Heart left ventricle (tissue), 16 donors: ENCODE results near the gene CLCN3. TPM values are rescaled to one million over a fixed set of nuclear protein-coding genes. Genes with fewer than 3 reads are reported as not detected.

Source experiments
- ATAC-seq, 4 donors: fragments of 200-7000 bp; cut with Tn5 transposase; one replicate each; pipeline ENCODE4 v1.9.1; 2020 to 2022; ENCODE audit warnings: moderate library complexity in 4 of 4, mild to moderate bottlenecking in 3 of 4, moderate number of reproducible peaks in 1 of 4
- DNase-seq, 5 donors: peaks; one replicate each; pipeline ENCODE4 v3.0.0-alpha.2; 2020
- H3K27ac ChIP-seq, 12 donors: fragments of 200-600 bp; sonication (generic) in 4 of 12; one replicate each; pipeline versions ENCODE4 v1.5.0 to v1.8.0; 2016 to 2022; ENCODE audit warnings: mild to moderate bottlenecking in 2 of 12
- H3K27me3 ChIP-seq, 9 donors: fragments of 200-600 bp; sonication (generic) in 2 of 9; one replicate each; pipeline versions ENCODE4 v1.5.1 to v1.8.0; 2016 to 2022; ENCODE audit warnings: mild to moderate bottlenecking in 3 of 9
- H3K36me3 ChIP-seq, 9 donors: fragments of 200-600 bp; sonication (generic) in 2 of 9; one replicate each; pipeline versions ENCODE4 v1.5.0 to v1.8.0; 2018 to 2022; ENCODE audit warnings: mild to moderate bottlenecking in 2 of 9
- H3K4me1 ChIP-seq, 12 donors: fragments of 200-600 bp; sonication (generic) in 4 of 12; one replicate each; pipeline versions ENCODE4 v1.5.0 to v1.8.0; 2016 to 2022; ENCODE audit warnings: mild to moderate bottlenecking in 3 of 12
- H3K4me3 ChIP-seq, 12 donors: fragments of 200-600 bp; sonication (generic) in 4 of 12; one replicate each; pipeline versions ENCODE4 v1.5.0 to v1.8.0; 2017 to 2022; ENCODE audit warnings: mild to moderate bottlenecking in 9 of 12, moderate library complexity in 4 of 12
- H3K9me3 ChIP-seq, 12 donors: fragments of 200-600 bp; sonication (generic) in 4 of 12; one replicate each; pipeline versions ENCODE4 v1.5.0 to v1.8.0; 2016 to 2022; ENCODE audit warnings: mild to moderate bottlenecking in 1 of 12
- POLR2A ChIP-seq, 2 donors: fragments of 450-650 bp; IDR thresholded peaks; one replicate each; pipeline ENCODE4 v1.6.1; 2017; ENCODE audit warnings: antibody characterized with exemption in 2 of 2, mild to moderate bottlenecking in 2 of 2, moderate library complexity in 2 of 2
- WGBS, 4 donors: extraction: QIAGEN DNeasy Blood & Tissue Kit in 2 of 4; methylation state at CpG; one replicate each; pipeline versions ENCODE4 v1.1.5 to v1.1.7; 2013 to 2018; 5-methylcytosine and 5-hydroxymethylcytosine counted together
- intact Hi-C, 10 donors: fragments of 100-400 bp; cut with DNase I; formaldehyde crosslinking; loops; one replicate each; pipeline versions ENCODE4 v1.11.1 to v1.14.2; 2022
- polyA plus RNA-seq, 2 donors: library from polyadenylated mRNA; stranded (reverse); fragments of 200-250 nt; gene quantifications; one replicate each; pipeline ENCODE4 v1.2.3, GENCODE V29; 2013
- total RNA-seq, 9 donors: library from RNA; depleted of rRNA in 2 of 9; stranded (reverse); fragments of >200 nt in 2 of 9; fragmentation: NEBNext Ultra II Directional in 3 of 9; extraction: Animal tissue kit (Norgen Biotek cat#: 25700) in 3 of 9; gene quantifications; one replicate each; pipeline versions ENCODE4 v1.1.0 to v1.2.4, GENCODE V29; 2016 to 2023
- TF ChIP-seq, protein P1 (sequence below), 12 donors: fragments of 200-600 bp; sonication (generic) in 4 of 12; IDR thresholded peaks; one replicate each; pipeline versions ENCODE4 v1.5.0 to v1.8.0; 2018 to 2022; ENCODE audit warnings: antibody characterized with exemption in 12 of 12, mild to moderate bottlenecking in 5 of 12
- donor health status: ischemic (EF 13 %, LVEDD 7.1; RV severe dilation, severe dysfunction).
- donor health status: healthy with polysubstance abuse.
- donor health status: DM: no; HTN: yes; CAD: no.
- donor health status: DM: no; HTN: no; CAD: no.
- donor health status: ischemic (EF 25% LVEDD 6.9; RV normal size, moderate dysfunction).
- donor health status: ischemic (EF 25% LVEDD 5.7; RV mildly dilated, moderate dysfunction).
- donor health status: healthy.
- donor health status: DM: yes; HTN: yes; CAD: no.
- donor health status: ischemic (EF 35%, LVEDD 5.7; RV mildly dilated, moderate dysfunction).
- donor health status: nonischemic (EF 11% LVEDD 7.7; RV severe dilation, severe dysfunction).
- donor health status: DM: yes; HTN: yes; CAD: no.
- donor health status: PGD.
- donor health status: ischemic (EF 29% LVEDD 5.4; RV normal size, mild dysfunction).
- donor health status: nonischemic (EF 23%, LVEDD 6.1; RV moderate dilation, normal function).

CLCN3 gene
- total and polyA plus RNA-seq, 11 donors, result 17.4 to 86.2 (median 57.4) TPM

- intact Hi-C loops, result no loop called here
- WGBS, 4 donors, result 93 to 95% (median 94%) methylated on average over 7 of the region's 7 CpGs
- TF ChIP-seq, protein P1, sequence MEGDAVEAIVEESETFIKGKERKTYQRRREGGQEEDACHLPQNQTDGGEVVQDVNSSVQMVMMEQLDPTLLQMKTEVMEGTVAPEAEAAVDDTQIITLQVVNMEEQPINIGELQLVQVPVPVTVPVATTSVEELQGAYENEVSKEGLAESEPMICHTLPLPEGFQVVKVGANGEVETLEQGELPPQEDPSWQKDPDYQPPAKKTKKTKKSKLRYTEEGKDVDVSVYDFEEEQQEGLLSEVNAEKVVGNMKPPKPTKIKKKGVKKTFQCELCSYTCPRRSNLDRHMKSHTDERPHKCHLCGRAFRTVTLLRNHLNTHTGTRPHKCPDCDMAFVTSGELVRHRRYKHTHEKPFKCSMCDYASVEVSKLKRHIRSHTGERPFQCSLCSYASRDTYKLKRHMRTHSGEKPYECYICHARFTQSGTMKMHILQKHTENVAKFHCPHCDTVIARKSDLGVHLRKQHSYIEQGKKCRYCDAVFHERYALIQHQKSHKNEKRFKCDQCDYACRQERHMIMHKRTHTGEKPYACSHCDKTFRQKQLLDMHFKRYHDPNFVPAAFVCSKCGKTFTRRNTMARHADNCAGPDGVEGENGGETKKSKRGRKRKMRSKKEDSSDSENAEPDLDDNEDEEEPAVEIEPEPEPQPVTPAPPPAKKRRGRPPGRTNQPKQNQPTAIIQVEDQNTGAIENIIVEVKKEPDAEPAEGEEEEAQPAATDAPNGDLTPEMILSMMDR (IDR thresholded peaks at IDR 0.05), result no peak
- TF ChIP-seq POLR2A (IDR thresholded peaks at IDR 0.05), result no peak
- no peak overlapping the region for H3K4me3 ChIP-seq
- peaks cover 0 to 38% (median 26%) of the 10 kb centered on the region in 9 donors for H3K36me3 ChIP-seq
- no peak overlapping the region for H3K27ac ChIP-seq
- H3K27me3 ChIP-seq, result no peaks in the 10 kb centered on the region
- H3K9me3 ChIP-seq, result no peaks in the 10 kb centered on the region
- DNase-seq (no peak), ATAC-seq (no peak)
- H3K4me1 ChIP-seq, result peaks cover 0 to 20% (median 6%) of the 10 kb centered on the region in 12 donors
Observed at GRCh38 chr4:169644802-169645201, 24.4 kb downstream of the CLCN3 start.

- no peak for DNase-seq
- WGBS, 4 donors, result 42 to 67% (median 55%) methylated on average over 1 of the region's 1 CpG
Observed at GRCh38 chr4:169645627-169646026, 25.2 kb downstream of the CLCN3 start.

DNA sequence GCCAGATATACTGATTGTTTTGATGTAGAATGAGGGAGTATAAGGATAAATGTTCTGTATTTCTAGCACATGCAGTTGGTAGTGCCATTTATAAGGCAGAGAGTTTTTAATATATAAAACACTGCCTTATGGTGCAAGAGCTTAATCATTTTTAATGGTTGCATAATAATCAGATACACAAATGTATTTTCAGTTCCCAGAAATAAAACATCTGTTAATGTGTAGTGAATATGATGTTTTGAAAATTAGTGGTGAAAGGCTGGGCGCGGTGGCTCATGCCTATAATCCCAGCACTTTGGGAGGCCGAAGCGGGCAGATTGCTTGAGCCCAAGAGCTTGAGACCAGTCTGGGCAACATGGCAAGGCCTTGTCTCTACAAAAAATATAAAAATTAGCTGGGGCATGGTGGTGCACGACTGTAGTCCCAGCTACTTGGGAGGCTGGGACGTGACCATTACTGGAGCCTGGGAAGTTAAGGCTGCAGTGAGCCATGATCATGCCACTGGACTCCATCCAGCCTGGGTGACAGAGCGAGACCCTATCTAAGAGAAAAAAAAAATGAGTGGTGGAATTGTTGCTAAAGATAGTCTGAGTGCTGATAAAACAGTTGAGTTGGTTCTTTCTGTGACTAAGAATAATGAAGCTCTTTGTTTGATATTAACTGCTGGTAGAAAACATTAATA, 29.3 kb downstream of the CLCN3 start:
- ATAC-seq (peak; percentile 82 to 93 (median 91)), DNase-seq (peak; percentile 62 to 82 (median 70))
- Histone ChIP-seq H3K27ac (peak overlapping the region; percentile 47 to 89 (median 80)), H3K36me3 (peaks cover 0 to 12% (median 6%) of the 10 kb centered on the region in 9 donors), H3K27me3 (no peaks in the 10 kb centered on the region), H3K9me3 (no peaks in the 10 kb centered on the region), H3K4me3 (peak overlapping the region in 2 of 12 donors; percentile 7 to 10), H3K4me1 (peaks cover 0 to 34% (median 9%) of the 10 kb centered on the region in 12 donors)
- intact Hi-C loops, result no loop called here
- TF ChIP-seq, protein P1 (IDR thresholded peaks at IDR 0.05), result no peak
- TF ChIP-seq POLR2A (IDR thresholded peaks at IDR 0.05), result no peak
- whole genome bisulfite sequencing, 4 donors, result 64 to 71% (median 68%) methylated on average over 7 of the region's 7 CpGs

More at GRCh38 chr4:169645627-169646026, 25.2 kb downstream of the CLCN3 start:
- TF ChIP-seq, protein P1 (IDR thresholded peaks at IDR 0.05), result no peak
- TF ChIP-seq POLR2A (IDR thresholded peaks at IDR 0.05), result no peak
- Histone ChIP-seq H3K4me3 (no peak overlapping the region), H3K27me3 (no peaks in the 10 kb centered on the region), H3K36me3 (peaks cover 0 to 38% (median 26%) of the 10 kb centered on the region in 9 donors), H3K4me1 (peaks cover 0 to 17% (median 5%) of the 10 kb centered on the region in 12 donors), H3K9me3 (no peaks in the 10 kb centered on the region), H3K27ac (peak overlapping the region in 8 of 12 donors; percentile 8 to 54 (median 31))
- intact Hi-C loops, result no loop called here
- ATAC-seq, result no peak

- intact Hi-C loops, result no loop called here
- Histone ChIP-seq H3K36me3 (peaks cover 0 to 5% (median 0%) of the 10 kb centered on the region in 9 donors), H3K27ac (peak overlapping the region; percentile 37 to 89 (median 80)), H3K4me3 (peak overlapping the region in 2 of 12 donors; percentile 7 to 10), H3K4me1 (peaks cover 0 to 34% (median 9%) of the 10 kb centered on the region in 12 donors), H3K27me3 (no peaks in the 10 kb centered on the region), H3K9me3 (no peaks in the 10 kb centered on the region)
- DNase-seq (no peak), ATAC-seq (peak; percentile 50 to 78 (median 64))
- WGBS, 4 donors, result 43 to 54% (median 50%) methylated on average over 3 of the region's 3 CpGs
- TF ChIP-seq, protein P1 (IDR thresholded peaks at IDR 0.05), result no peak
- no peak for TF ChIP-seq POLR2A (IDR thresholded peaks at IDR 0.05)
Observed at GRCh38 chr4:169650227-169650936, 30.0 kb downstream of the CLCN3 start.
